KMS-11 (cell line): Measurements from ENCODE around the gene PDE8A.

ENCODE experiments used
- H2AFZ ChIP-seq: fragments of 200-600 bp; sonication (generic); 2 replicates; pipeline ENCODE4 v1.6.1; 2016; ENCODE audit warnings: antibody characterized with exemption, mixed run types, low read depth
- H3K27ac ChIP-seq: fragments of 200-600 bp; sonication (generic); 2 replicates; pipeline ENCODE4 v1.6.1; 2016; ENCODE audit warnings: mild to moderate bottlenecking, mixed run types
- H3K27me3 ChIP-seq: fragments of 200-600 bp; sonication (generic); 2 replicates; pipeline ENCODE4 v1.6.1; 2017; ENCODE audit warnings: mild to moderate bottlenecking, low read depth, mixed run types, moderate library complexity; ENCODE audit not compliant: insufficient read depth
- H3K36me3 ChIP-seq: fragments of 200-600 bp; sonication (generic); 2 replicates; pipeline ENCODE4 v1.6.1; 2017; ENCODE audit warnings: mild to moderate bottlenecking, mixed run types; ENCODE audit not compliant: insufficient read depth
- H3K4me1 ChIP-seq: fragments of 200-600 bp; sonication (generic); 2 replicates; pipeline ENCODE4 v1.6.1; 2016; ENCODE audit warnings: mild to moderate bottlenecking, low read depth, mixed run types; ENCODE audit not compliant: poor library complexity, severe bottlenecking
- H3K4me2 ChIP-seq: fragments of 200-600 bp; sonication (generic); 2 replicates; pipeline ENCODE4 v1.7.0; 2016; ENCODE audit warnings: mild to moderate bottlenecking, mixed run types
- H3K4me3 ChIP-seq: fragments of 200-600 bp; sonication (generic); IDR thresholded peaks from 2 replicates; pipeline ENCODE4 v1.6.1; 2017; ENCODE audit warnings: low read depth, low read length, mixed read lengths; ENCODE audit not compliant: insufficient read depth
- H3K79me2 ChIP-seq: fragments of 200-600 bp; sonication (generic); 2 replicates; pipeline ENCODE4 v1.6.1; 2016; ENCODE audit warnings: low read depth, mixed run types; ENCODE audit not compliant: insufficient read depth
- H3K9ac ChIP-seq: fragments of 200-600 bp; sonication (generic); 2 replicates; pipeline ENCODE4 v1.6.1; 2016; ENCODE audit warnings: mild to moderate bottlenecking, mixed run types
- H4K20me1 ChIP-seq: fragments of 200-600 bp; sonication (generic); 2 replicates; pipeline ENCODE4 v1.6.1; 2016; ENCODE audit warnings: mild to moderate bottlenecking, mixed run types; ENCODE audit not compliant: insufficient read depth
- CTCF ChIP-seq: fragments of 200-600 bp; sonication (generic); conservative IDR thresholded peaks from 2 replicates; pipeline ENCODE4 v1.6.1; 2017; ENCODE audit warnings: low read depth, mild to moderate bottlenecking, antibody characterized with exemption, low read length, moderate library complexity, mixed read lengths

PDE8A gene

GRCh38 chr15:85027033-85027380 is 45.4 kb downstream of the PDE8A start:
- Histone ChIP-seq H3K36me3 (no peaks in the 10 kb centered on the region), H3K79me2 (no peaks in the 10 kb centered on the region), H3K27ac (peak overlapping the region; percentile 49; the same call in 1 of the 2 replicates), H3K9ac (no peak overlapping the region), H3K4me2 (peak overlapping the region; percentile 59), H3K4me1 (peaks cover 58% of the 10 kb centered on the region), H3K27me3 (no peaks in the 10 kb centered on the region), H4K20me1 (no peaks in the 10 kb centered on the region), H2AFZ (no peak overlapping the region), H3K4me3 (no peak overlapping the region)
- TF ChIP-seq CTCF = no peak

- no peaks in the 10 kb centered on the region for H4K20me1 ChIP-seq
- H3K79me2 ChIP-seq = no peaks in the 10 kb centered on the region
- H3K4me3 ChIP-seq = no peak overlapping the region
- peaks cover 58% of the 10 kb centered on the region for H3K4me1 ChIP-seq
- no peaks in the 10 kb centered on the region for H3K27me3 ChIP-seq
- H3K36me3 ChIP-seq = no peaks in the 10 kb centered on the region
- H3K27ac ChIP-seq = peak overlapping the region; percentile 49; the same call in 1 of the 2 replicates
- H3K9ac ChIP-seq = no peak overlapping the region
- no peak for TF ChIP-seq CTCF
- no peak overlapping the region for H2AFZ ChIP-seq
- H3K4me2 ChIP-seq = peak overlapping the region; percentile 59; the same call in 1 of the 2 replicates
These were observed 45.8 kb downstream of the PDE8A start for GRCh38 chr15:85027421-85027820.

- H3K79me2 ChIP-seq = no peaks in the 10 kb centered on the region
- H4K20me1 ChIP-seq = no peaks in the 10 kb centered on the region
These were observed 46.8 kb downstream of the PDE8A start for GRCh38 chr15:85028416-85028815.

GRCh38 chr15:85029221-85029620 is 47.6 kb downstream of the PDE8A start:
- TF ChIP-seq CTCF = no peak
- no peaks in the 10 kb centered on the region for H3K27me3 ChIP-seq
- H3K4me1 ChIP-seq = peaks cover 55% of the 10 kb centered on the region
- H3K36me3 ChIP-seq = no peaks in the 10 kb centered on the region
- H3K4me2 ChIP-seq = no peak overlapping the region
- H3K4me3 ChIP-seq = no peak overlapping the region
- H3K9ac ChIP-seq = no peak overlapping the region
- no peaks in the 10 kb centered on the region for H4K20me1 ChIP-seq
- H3K79me2 ChIP-seq = no peaks in the 10 kb centered on the region
- H2AFZ ChIP-seq = no peak overlapping the region
- H3K27ac ChIP-seq = no peak overlapping the region

More at GRCh38 chr15:85028416-85028815, 46.8 kb downstream of the PDE8A start:
- H3K9ac ChIP-seq = no peak overlapping the region
- no peaks in the 10 kb centered on the region for H3K36me3 ChIP-seq
- no peak overlapping the region for H3K4me2 ChIP-seq
- no peak for TF ChIP-seq CTCF
- H2AFZ ChIP-seq = no peak overlapping the region
- peaks cover 58% of the 10 kb centered on the region for H3K4me1 ChIP-seq
- no peak overlapping the region for H3K4me3 ChIP-seq
- H3K27ac ChIP-seq = no peak overlapping the region
- H3K27me3 ChIP-seq = no peaks in the 10 kb centered on the region
